Activated T-cell treated with anti-CD3 and anti-CD28 coated beads, Interleukin-2, amount 50 U/mL, for 48 hours (primary cell): ENCODE results near the gene TRIM37.

Experiments used
- DNase-seq, 2 experiments: peaks; one replicate each; pipeline ENCODE4 v3.0.0-alpha.2; 2020

Gene TRIM37

GRCh38 chr17:58932956-58933355 is 173.7 kb downstream of the TRIM37 start:
- no peak for DNase-seq
